ENCODE measurements around the gene MRPL24. TPM values are rescaled to one million over a fixed set of nuclear protein-coding genes. Genes with fewer than 3 reads are reported as not detected.

MRPL24 gene
- total RNA-seq, 1 experiment from 2014 or later = 115 TPM

GRCh38 chr1:156743367-156744302 lies 2.7 kb upstream of the MRPL24 start:
- no peak for DNase-seq (ENCODE audit: low spot score)

GRCh38 chr1:156742801-156743200 lies 1.9 kb upstream of the MRPL24 start:
- no peak for DNase-seq (ENCODE audit: low spot score)

GRCh38 chr1:156742017-156742416 lies 1.1 kb upstream of the MRPL24 start:
- DNase-seq (ENCODE audit: low spot score) = no peak

- DNase-seq (ENCODE audit: low spot score) = no peak
Observed at GRCh38 chr1:156741481-156741983, 644 bp upstream of the MRPL24 start.

- peak; percentile 41 for DNase-seq (ENCODE audit: low spot score)
Observed at GRCh38 chr1:156740237-156740740, 599 bp downstream of the MRPL24 start.

- no peak for DNase-seq (ENCODE audit: low spot score)
Observed at GRCh38 chr1:156738916-156739315, 2.0 kb downstream of the MRPL24 start.

GRCh38 chr1:156738407-156738806 lies 2.5 kb downstream of the MRPL24 start:
- DNase-seq (ENCODE audit: low spot score) = no peak

GRCh38 chr1:156733989-156734584 lies 6.8 kb downstream of the MRPL24 start:
- no peak for DNase-seq (ENCODE audit: low spot score)

- peak; percentile 97 for DNase-seq (ENCODE audit: low spot score)
Observed at GRCh38 chr1:156728599-156729462, 12.1 kb downstream of the MRPL24 start, which contains the start of gene ISG20L2. ISG20L2 (minus strand) TSS chr1:156728766; CDS start chr1:156727652, 1,114 bp downstream.

GRCh38 chr1:156727926-156728598 lies 12.8 kb downstream of the MRPL24 start, which contains the start of gene METTL25B:
METTL25B (plus strand) TSS chr1:156728469; CDS start chr1:156729105, 636 bp downstream.
- peak; percentile 86 for DNase-seq (ENCODE audit: low spot score)

GRCh38 chr1:156727492-156727891 lies 13.4 kb downstream of the MRPL24 start:
- no peak for DNase-seq (ENCODE audit: low spot score)

GRCh38 chr1:156726549-156727226 lies 14.2 kb downstream of the MRPL24 start:
- peak; percentile 88 for DNase-seq (ENCODE audit: low spot score)

- peak; percentile 98 for DNase-seq (ENCODE audit: low spot score)
Observed at GRCh38 chr1:156725683-156726280, 15.1 kb downstream of the MRPL24 start.

GRCh38 chr1:156721535-156721934 lies 19.4 kb downstream of the MRPL24 start:
- no peak for DNase-seq (ENCODE audit: low spot score)

- DNase-seq (ENCODE audit: low spot score) = no peak
Observed at GRCh38 chr1:156721131-156721530, 19.8 kb downstream of the MRPL24 start.

GRCh38 chr1:156717351-156717750 lies 23.5 kb downstream of the MRPL24 start:
- no peak for DNase-seq (ENCODE audit: low spot score)

- no peak for DNase-seq (ENCODE audit: low spot score)
Observed at GRCh38 chr1:156714830-156715229, 26.1 kb downstream of the MRPL24 start.

- DNase-seq (ENCODE audit: low spot score) = no peak
Observed at GRCh38 chr1:156712626-156713025, 28.3 kb downstream of the MRPL24 start.

- DNase-seq (ENCODE audit: low spot score) = no peak
Observed at GRCh38 chr1:156711011-156711817, 29.7 kb downstream of the MRPL24 start.
